Measurements from ENCODE around the gene MTG2. TPM values are rescaled to one million over a fixed set of nuclear protein-coding genes. Genes with fewer than 3 reads are reported as not detected.

MTG2 gene
- total RNA-seq, 1 donor from 2014 or later: 32.9 TPM

GRCh38 chr20:62238569-62239277, 55.9 kb downstream of the MTG2 start:
- peaks cover 56% of the 10 kb centered on the region for H3K4me1 Mint-ChIP-seq
- H3K27me3 Mint-ChIP-seq (ENCODE audit: low read depth): no peaks in the 10 kb centered on the region
- no peak for DNase-seq (ENCODE audit: low read depth, low spot score)
- H3K36me3 Mint-ChIP-seq (ENCODE audit: low read depth): no peaks in the 10 kb centered on the region
- peak overlapping the region; percentile 91 for H3K4me3 Mint-ChIP-seq
- H3K27ac Mint-ChIP-seq (ENCODE audit: unreplicated experiment): no peak overlapping the region
- no peaks in the 10 kb centered on the region for H3K9me3 Mint-ChIP-seq
- no peak for TF ChIP-seq CTCF (conservative IDR thresholded peaks at IDR 0.05)

- no peak for TF ChIP-seq CTCF (conservative IDR thresholded peaks at IDR 0.05)
- H3K27ac Mint-ChIP-seq (ENCODE audit: unreplicated experiment): no peak overlapping the region
Observed at GRCh38 chr20:62239278-62239879, 56.6 kb downstream of the MTG2 start.

GRCh38 chr20:62240020-62240685, 57.3 kb downstream of the MTG2 start:
- H3K27me3 Mint-ChIP-seq (ENCODE audit: low read depth): no peaks in the 10 kb centered on the region
- H3K9me3 Mint-ChIP-seq: no peaks in the 10 kb centered on the region
- H3K36me3 Mint-ChIP-seq (ENCODE audit: low read depth): no peaks in the 10 kb centered on the region
- H3K4me3 Mint-ChIP-seq: peak overlapping the region; percentile 91
- H3K4me1 Mint-ChIP-seq: peaks cover 51% of the 10 kb centered on the region
- no peak overlapping the region for H3K27ac Mint-ChIP-seq (ENCODE audit: unreplicated experiment)
- TF ChIP-seq CTCF (conservative IDR thresholded peaks at IDR 0.05): no peak
- no peak for DNase-seq (ENCODE audit: low read depth, low spot score)

More at GRCh38 chr20:62239278-62239879, 56.6 kb downstream of the MTG2 start:
- Mint-ChIP-seq H3K27me3 (ENCODE audit: low read depth) (no peaks in the 10 kb centered on the region), H3K4me3 (peak overlapping the region; percentile 91), H3K4me1 (peaks cover 56% of the 10 kb centered on the region), H3K36me3 (ENCODE audit: low read depth) (no peaks in the 10 kb centered on the region), H3K9me3 (no peaks in the 10 kb centered on the region)
- DNase-seq (ENCODE audit: low read depth, low spot score): no peak

GRCh38 chr20:62241506-62241905, 58.7 kb downstream of the MTG2 start:
- H3K36me3 Mint-ChIP-seq (ENCODE audit: low read depth): no peaks in the 10 kb centered on the region
- no peak for TF ChIP-seq CTCF (conservative IDR thresholded peaks at IDR 0.05)
- H3K4me3 Mint-ChIP-seq: peak overlapping the region; percentile 91
- DNase-seq (ENCODE audit: low read depth, low spot score): no peak
- no peak overlapping the region for H3K27ac Mint-ChIP-seq (ENCODE audit: unreplicated experiment)
- no peaks in the 10 kb centered on the region for H3K27me3 Mint-ChIP-seq (ENCODE audit: low read depth)
- peaks cover 43% of the 10 kb centered on the region for H3K4me1 Mint-ChIP-seq
- H3K9me3 Mint-ChIP-seq: no peaks in the 10 kb centered on the region

- no peak for TF ChIP-seq CTCF (conservative IDR thresholded peaks at IDR 0.05)
- Mint-ChIP-seq H3K4me3 (peak overlapping the region; percentile 91), H3K27ac (ENCODE audit: unreplicated experiment) (no peak overlapping the region)
Observed at GRCh38 chr20:62242176-62242575, 59.3 kb downstream of the MTG2 start.

More at GRCh38 chr20:62242176-62242575, 59.3 kb downstream of the MTG2 start:
- DNase-seq (ENCODE audit: low read depth, low spot score): no peak
- Mint-ChIP-seq H3K36me3 (ENCODE audit: low read depth) (no peaks in the 10 kb centered on the region), H3K9me3 (no peaks in the 10 kb centered on the region), H3K4me1 (peaks cover 37% of the 10 kb centered on the region), H3K27me3 (ENCODE audit: low read depth) (no peaks in the 10 kb centered on the region)
